A549 treated with CpdA at 1 μM for 4 hours (cell line): Measurements from ENCODE around the gene DHRS2. TPM values are rescaled to one million over a fixed set of nuclear protein-coding genes. Genes with fewer than 3 reads are reported as not detected.

Source experiments
- total RNA-seq: library from RNA; stranded (reverse); fragments of 200-300 nt; extraction: Qiagen RNA extraction; gene quantifications from 5 replicates; pipeline ENCODE4 v1.2.3, GENCODE V29; 2022; ENCODE audit warnings: low read depth

DHRS2 gene
- total RNA-seq: 7.4 to 11.1 TPM (median 8.2 TPM) in 5 replicates

GRCh38 chr14:23636317-23637211, at the start of gene DHRS2:
Gene DHRS2, plus strand, starts transcription at chr14:23636364. Its CDS starts 2,501 bp downstream, at chr14:23638865.

Other genes with a start within 250 kb of the DHRS2 start
- gene MYH6, start 228.1 kb upstream of the DHRS2 start, total RNA-seq: not detected in 5 replicates
- not detected in 5 replicates for gene MYH7, start 200.7 kb upstream of the DHRS2 start, total RNA-seq
- gene NGDN, start 166.7 kb upstream of the DHRS2 start, total RNA-seq: 62.3 to 74.9 TPM (median 70.3 TPM) in 5 replicates
- 0.77 to 2.4 TPM (median 1.7 TPM) in 5 replicates for gene ZFHX2, start 84.6 kb upstream of the DHRS2 start, total RNA-seq
- 12.6 to 14.8 TPM (median 13.0 TPM) in 5 replicates for gene THTPA, start 80.1 kb upstream of the DHRS2 start, total RNA-seq
- gene AP1G2, start 68.6 kb upstream of the DHRS2 start, total RNA-seq: 38.5 to 58.5 TPM (median 44.8 TPM) in 5 replicates
- gene JPH4, start 57.6 kb upstream of the DHRS2 start, total RNA-seq: 0.03 TPM in 1 of 5 replicates, not detected in the others